ENCODE data around the gene C21orf58.

DNA sequence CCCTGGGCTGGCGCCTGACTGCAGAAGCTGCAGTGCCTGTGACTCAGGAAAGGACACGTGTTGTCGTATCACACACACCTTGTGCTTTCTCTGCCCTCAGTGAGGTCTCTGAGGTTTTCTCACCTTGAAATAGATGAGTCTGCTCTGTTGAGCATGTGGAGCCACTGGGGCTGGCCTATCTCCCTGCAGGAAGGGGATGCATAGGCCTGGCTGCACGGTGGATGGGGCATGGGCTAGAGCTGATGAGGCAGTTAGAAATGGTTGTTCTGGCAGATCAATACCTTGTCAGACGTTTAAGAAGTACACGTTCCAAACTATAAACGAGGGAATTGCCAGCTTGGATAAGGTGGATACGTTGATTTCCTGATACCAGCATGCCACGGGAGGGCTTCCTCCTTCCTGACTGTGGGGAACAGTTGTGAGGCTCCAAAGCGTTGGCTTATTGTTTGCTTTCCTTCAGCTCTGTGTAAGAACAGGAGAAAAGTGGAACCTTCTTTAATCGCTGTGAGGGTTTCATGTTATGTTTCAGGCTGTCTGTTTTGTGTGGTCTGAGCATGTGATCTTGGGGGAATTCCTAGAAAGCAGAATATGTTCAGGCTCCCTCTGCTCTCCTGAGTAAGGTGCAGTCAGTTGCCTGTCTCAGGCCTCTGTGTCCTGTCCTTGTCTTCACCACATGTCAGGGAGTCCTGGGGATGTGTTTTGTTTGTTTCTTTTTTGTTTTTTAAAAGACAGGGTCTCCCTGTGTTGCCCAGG, 45.0 kb upstream of the C21orf58 start:
- TF ChIP-seq, protein P1, sequence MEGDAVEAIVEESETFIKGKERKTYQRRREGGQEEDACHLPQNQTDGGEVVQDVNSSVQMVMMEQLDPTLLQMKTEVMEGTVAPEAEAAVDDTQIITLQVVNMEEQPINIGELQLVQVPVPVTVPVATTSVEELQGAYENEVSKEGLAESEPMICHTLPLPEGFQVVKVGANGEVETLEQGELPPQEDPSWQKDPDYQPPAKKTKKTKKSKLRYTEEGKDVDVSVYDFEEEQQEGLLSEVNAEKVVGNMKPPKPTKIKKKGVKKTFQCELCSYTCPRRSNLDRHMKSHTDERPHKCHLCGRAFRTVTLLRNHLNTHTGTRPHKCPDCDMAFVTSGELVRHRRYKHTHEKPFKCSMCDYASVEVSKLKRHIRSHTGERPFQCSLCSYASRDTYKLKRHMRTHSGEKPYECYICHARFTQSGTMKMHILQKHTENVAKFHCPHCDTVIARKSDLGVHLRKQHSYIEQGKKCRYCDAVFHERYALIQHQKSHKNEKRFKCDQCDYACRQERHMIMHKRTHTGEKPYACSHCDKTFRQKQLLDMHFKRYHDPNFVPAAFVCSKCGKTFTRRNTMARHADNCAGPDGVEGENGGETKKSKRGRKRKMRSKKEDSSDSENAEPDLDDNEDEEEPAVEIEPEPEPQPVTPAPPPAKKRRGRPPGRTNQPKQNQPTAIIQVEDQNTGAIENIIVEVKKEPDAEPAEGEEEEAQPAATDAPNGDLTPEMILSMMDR (IDR thresholded peaks at IDR 0.05; ENCODE audit: borderline replicate concordance, extremely low read depth, low read length, poor library complexity, severe bottlenecking), result no peak
- TF ChIP-seq EZH2 (IDR thresholded peaks at IDR 0.05; ENCODE audit: borderline replicate concordance, low read depth, low read length, severe bottlenecking), result no peak
